ENCODE measurements around the gene KCTD6. TPM values are rescaled to one million over a fixed set of nuclear protein-coding genes. Genes with fewer than 3 reads are reported as not detected.

KCTD6 gene
- total and polyA plus RNA-seq, 10 donors, result 7.3 to 23.5 (median 10.9) TPM

- H3K4me3 ChIP-seq, result no peak overlapping the region
- 47 to 65% (median 57%) methylated on average over 6 to 8 of the region's 8 CpGs for WGBS, 5 donors
- DNase-seq, result no peak
- peaks cover 0 to 7% (median 0%) of the 10 kb centered on the region in 6 donors for H3K4me1 ChIP-seq
- TF ChIP-seq POLR2A (IDR thresholded peaks at IDR 0.05) (no peak), POLR2AphosphoS5 (IDR thresholded peaks at IDR 0.05) (no peak)
- TF ChIP-seq, protein P1, sequence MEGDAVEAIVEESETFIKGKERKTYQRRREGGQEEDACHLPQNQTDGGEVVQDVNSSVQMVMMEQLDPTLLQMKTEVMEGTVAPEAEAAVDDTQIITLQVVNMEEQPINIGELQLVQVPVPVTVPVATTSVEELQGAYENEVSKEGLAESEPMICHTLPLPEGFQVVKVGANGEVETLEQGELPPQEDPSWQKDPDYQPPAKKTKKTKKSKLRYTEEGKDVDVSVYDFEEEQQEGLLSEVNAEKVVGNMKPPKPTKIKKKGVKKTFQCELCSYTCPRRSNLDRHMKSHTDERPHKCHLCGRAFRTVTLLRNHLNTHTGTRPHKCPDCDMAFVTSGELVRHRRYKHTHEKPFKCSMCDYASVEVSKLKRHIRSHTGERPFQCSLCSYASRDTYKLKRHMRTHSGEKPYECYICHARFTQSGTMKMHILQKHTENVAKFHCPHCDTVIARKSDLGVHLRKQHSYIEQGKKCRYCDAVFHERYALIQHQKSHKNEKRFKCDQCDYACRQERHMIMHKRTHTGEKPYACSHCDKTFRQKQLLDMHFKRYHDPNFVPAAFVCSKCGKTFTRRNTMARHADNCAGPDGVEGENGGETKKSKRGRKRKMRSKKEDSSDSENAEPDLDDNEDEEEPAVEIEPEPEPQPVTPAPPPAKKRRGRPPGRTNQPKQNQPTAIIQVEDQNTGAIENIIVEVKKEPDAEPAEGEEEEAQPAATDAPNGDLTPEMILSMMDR (IDR thresholded peaks at IDR 0.05 in 8 of 11, conservative IDR thresholded peaks at IDR 0.05 in 3 of 11), result no peak
- intact Hi-C loops (cut with DNase I; ENCODE audit: low total_unique reads), result no loop called here
- no peaks in the 10 kb centered on the region for H3K36me3 ChIP-seq
- H3K9me3 ChIP-seq, result no peaks in the 10 kb centered on the region
- no peaks in the 10 kb centered on the region for H3K27me3 ChIP-seq (replicated peaks in 1 of 7)
- no peak overlapping the region for H3K27ac ChIP-seq
These were observed 28.8 kb downstream of the KCTD6 start for GRCh38 chr3:58520403-58521335.

DNA sequence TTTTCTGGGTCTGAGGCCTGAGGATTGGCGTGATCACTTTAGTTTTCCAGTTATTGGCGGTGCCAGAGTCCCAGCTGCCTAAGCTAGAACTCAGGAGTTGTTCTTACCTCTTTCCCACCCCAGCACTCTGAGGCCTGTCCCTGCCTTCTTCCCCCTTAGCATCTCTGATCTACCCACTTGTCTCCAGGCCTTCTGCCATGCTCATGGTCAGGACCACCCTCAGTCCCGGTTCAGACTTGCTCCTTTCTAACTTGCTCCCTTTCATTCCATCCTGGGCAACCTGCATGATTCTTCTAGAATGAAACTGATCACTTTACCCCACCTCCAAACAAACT, 29.4 kb downstream of the KCTD6 start:
- no peak for TF ChIP-seq POLR2A (IDR thresholded peaks at IDR 0.05)
- TF ChIP-seq, protein P1 (IDR thresholded peaks at IDR 0.05 in 8 of 11, conservative IDR thresholded peaks at IDR 0.05 in 3 of 11), result no peak
- no peak for TF ChIP-seq POLR2AphosphoS5 (IDR thresholded peaks at IDR 0.05)
- DNase-seq, result no peak
- no peak overlapping the region for H3K27ac ChIP-seq
- H3K9me3 ChIP-seq, result no peaks in the 10 kb centered on the region
- intact Hi-C loops (cut with DNase I; ENCODE audit: low total_unique reads), result no loop called here
- H3K36me3 ChIP-seq, result no peaks in the 10 kb centered on the region
- H3K27me3 ChIP-seq (replicated peaks in 1 of 7), result no peaks in the 10 kb centered on the region
- H3K4me3 ChIP-seq, result no peak overlapping the region
- peaks cover 0 to 7% (median 0%) of the 10 kb centered on the region in 6 donors for H3K4me1 ChIP-seq
- 86 to 96% (median 94%) methylated on average over 3 of the region's 3 CpGs for WGBS, 5 donors

DNA sequence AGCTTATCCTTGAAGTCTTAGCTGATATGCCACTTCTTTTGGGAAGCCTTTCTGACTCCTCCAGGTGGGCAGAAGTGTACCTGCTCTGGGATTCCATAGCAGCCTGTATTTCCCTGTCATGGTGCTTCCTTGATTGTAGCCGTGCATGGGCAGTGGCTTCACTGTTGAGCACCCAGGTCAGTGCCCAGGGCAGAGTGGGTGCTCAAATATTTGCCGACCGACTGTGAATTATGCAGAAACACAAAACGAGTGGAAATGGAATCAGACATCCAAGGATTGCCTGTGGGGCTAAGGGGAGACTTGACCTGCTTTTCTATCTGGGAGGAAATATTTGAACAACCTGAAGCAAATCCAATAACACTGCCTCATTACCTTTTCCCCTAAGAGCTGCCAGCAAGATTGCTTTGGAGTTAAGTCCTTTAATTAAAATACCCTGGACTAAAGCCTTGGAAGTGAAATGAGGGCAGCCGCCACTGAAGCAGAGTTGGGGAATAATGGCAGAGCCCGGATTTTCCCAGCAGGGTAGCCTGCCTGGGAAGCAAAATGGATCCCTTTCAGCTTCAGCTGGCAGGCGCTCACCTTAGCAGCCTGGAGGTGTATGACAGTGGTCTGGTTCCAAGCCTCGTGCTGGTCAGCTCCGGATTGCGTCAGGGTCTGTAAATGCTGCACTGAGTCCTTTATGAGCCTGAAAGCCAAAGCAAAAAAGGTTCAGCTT, 30.2 kb downstream of the KCTD6 start:
- 82 to 91% (median 86%) methylated on average over 8 to 10 of the region's 10 CpGs for WGBS, 5 donors
- H3K36me3 ChIP-seq, result no peaks in the 10 kb centered on the region

More for the DNA sequence above, 30.2 kb downstream of the KCTD6 start:
- DNase-seq, result no peak
- TF ChIP-seq, protein P1 (IDR thresholded peaks at IDR 0.05 in 8 of 11, conservative IDR thresholded peaks at IDR 0.05 in 3 of 11), result no peak
- TF ChIP-seq POLR2A (IDR thresholded peaks at IDR 0.05), result no peak
- no peak for TF ChIP-seq POLR2AphosphoS5 (IDR thresholded peaks at IDR 0.05)
- H3K9me3 ChIP-seq, result no peaks in the 10 kb centered on the region
- H3K4me1 ChIP-seq, result peaks cover 0 to 7% (median 0%) of the 10 kb centered on the region in 6 donors
- H3K4me3 ChIP-seq, result no peak overlapping the region
- intact Hi-C loops (cut with DNase I; ENCODE audit: low total_unique reads), result no loop called here
- no peaks in the 10 kb centered on the region for H3K27me3 ChIP-seq (replicated peaks in 1 of 7)
- no peak overlapping the region for H3K27ac ChIP-seq
